Measurements from ENCODE around the gene NUDT7.

Gene NUDT7

DNA sequence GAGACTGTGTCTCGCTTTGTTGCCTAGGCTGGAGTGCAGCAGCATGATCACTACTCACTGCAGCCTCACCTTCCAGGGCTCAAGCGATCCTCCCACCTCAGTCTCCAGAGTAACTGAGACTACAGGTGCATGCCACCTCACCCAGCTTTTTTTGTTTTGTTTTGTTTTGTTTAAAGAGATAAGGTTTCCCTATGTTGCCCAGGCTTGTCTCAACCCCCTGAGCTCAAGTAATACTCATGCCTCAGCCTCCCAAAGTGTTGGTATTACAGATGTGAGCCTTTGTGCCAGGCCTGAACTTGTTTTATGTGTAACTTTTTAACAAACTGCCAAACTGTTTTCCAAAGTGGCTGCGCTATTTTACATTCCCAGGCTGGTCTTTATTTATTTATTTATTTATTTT, 41.8 kb upstream of the NUDT7 start:
- POLR2A ChIA-PET: no interaction called here
- Histone ChIP-seq H3K36me3 (ENCODE audit: control insufficient read depth in 2 of 2, insufficient read depth in 1 of 2, low read length in 2 of 2) (no peaks in the 10 kb centered on the region), H3K9me3 (ENCODE audit: control insufficient read depth, insufficient read depth, low read depth, low read length) (no peaks in the 10 kb centered on the region), H3K27ac (ENCODE audit: extremely low read depth, low read depth, low read length) (no peak overlapping the region), H3K4me1 (ENCODE audit: control insufficient read depth, insufficient read depth, low read length) (no peaks in the 10 kb centered on the region), H3K4me3 (ENCODE audit: low read depth, low read length) (no peak overlapping the region)
- CTCF ChIA-PET: no interaction called here
- TF ChIP-seq ZNF10 (tag by site-specific recombination; IDR thresholded peaks at IDR 0.05): no peak
- TF ChIP-seq ZNF133 (tag by site-specific recombination; IDR thresholded peaks at IDR 0.05): no peak
- TF ChIP-seq ZNF302 (tag by site-specific recombination; IDR thresholded peaks at IDR 0.05; ENCODE audit: low read depth): no peak
- TF ChIP-seq PRDM10 (tag by site-specific recombination; IDR thresholded peaks at IDR 0.05): no peak
- no peak for TF ChIP-seq ZEB2 (tag by site-specific recombination; IDR thresholded peaks at IDR 0.05)
- TF ChIP-seq ZNF544 (tag by site-specific recombination; IDR thresholded peaks at IDR 0.05): no peak
- TF ChIP-seq OVOL3 (tag by site-specific recombination; IDR thresholded peaks at IDR 0.05): no peak
- no peak for TF ChIP-seq FEZF1 (tag by site-specific recombination; IDR thresholded peaks at IDR 0.05)
- no peak for TF ChIP-seq ZFP3 (tag by site-specific recombination; IDR thresholded peaks at IDR 0.05; ENCODE audit: low read depth)
- no peak for TF ChIP-seq ZNF488 (tag by site-specific recombination; IDR thresholded peaks at IDR 0.05)
- TF ChIP-seq ZBTB17 (tag by site-specific recombination; IDR thresholded peaks at IDR 0.05): no peak
- no peak for TF ChIP-seq ZBTB21 (tag by site-specific recombination; IDR thresholded peaks at IDR 0.05)
- TF ChIP-seq, protein P1, sequence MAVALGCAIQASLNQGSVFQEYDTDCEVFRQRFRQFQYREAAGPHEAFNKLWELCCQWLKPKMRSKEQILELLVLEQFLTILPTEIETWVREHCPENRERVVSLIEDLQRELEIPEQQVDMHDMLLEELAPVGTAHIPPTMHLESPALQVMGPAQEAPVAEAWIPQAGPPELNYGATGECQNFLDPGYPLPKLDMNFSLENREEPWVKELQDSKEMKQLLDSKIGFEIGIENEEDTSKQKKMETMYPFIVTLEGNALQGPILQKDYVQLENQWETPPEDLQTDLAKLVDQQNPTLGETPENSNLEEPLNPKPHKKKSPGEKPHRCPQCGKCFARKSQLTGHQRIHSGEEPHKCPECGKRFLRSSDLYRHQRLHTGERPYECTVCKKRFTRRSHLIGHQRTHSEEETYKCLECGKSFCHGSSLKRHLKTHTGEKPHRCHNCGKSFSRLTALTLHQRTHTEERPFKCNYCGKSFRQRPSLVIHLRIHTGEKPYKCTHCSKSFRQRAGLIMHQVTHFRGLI (tag by site-specific recombination; IDR thresholded peaks at IDR 0.05): no peak
- no peak for TF ChIP-seq GLI2 (tag by site-specific recombination; IDR thresholded peaks at IDR 0.05; ENCODE audit: borderline replicate concordance, low read depth)
- TF ChIP-seq, protein P2, sequence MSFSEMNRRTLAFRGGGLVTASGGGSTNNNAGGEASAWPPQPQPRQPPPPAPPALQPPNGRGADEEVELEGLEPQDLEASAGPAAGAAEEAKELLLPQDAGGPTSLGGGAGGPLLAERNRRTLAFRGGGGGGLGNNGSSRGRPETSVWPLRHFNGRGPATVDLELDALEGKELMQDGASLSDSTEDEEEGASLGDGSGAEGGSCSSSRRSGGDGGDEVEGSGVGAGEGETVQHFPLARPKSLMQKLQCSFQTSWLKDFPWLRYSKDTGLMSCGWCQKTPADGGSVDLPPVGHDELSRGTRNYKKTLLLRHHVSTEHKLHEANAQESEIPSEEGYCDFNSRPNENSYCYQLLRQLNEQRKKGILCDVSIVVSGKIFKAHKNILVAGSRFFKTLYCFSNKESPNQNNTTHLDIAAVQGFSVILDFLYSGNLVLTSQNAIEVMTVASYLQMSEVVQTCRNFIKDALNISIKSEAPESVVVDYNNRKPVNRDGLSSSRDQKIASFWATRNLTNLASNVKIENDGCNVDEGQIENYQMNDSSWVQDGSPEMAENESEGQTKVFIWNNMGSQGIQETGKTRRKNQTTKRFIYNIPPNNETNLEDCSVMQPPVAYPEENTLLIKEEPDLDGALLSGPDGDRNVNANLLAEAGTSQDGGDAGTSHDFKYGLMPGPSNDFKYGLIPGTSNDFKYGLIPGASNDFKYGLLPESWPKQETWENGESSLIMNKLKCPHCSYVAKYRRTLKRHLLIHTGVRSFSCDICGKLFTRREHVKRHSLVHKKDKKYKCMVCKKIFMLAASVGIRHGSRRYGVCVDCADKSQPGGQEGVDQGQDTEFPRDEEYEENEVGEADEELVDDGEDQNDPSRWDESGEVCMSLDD (tag by site-specific recombination; IDR thresholded peaks at IDR 0.05): no peak
- no peak for TF ChIP-seq ZNF529 (tag by site-specific recombination; IDR thresholded peaks at IDR 0.05; ENCODE audit: insufficient replicate concordance)
- TF ChIP-seq SETDB1 (IDR thresholded peaks at IDR 0.05; ENCODE audit: insufficient read length, low read length): no peak
- TF ChIP-seq, protein P3, sequence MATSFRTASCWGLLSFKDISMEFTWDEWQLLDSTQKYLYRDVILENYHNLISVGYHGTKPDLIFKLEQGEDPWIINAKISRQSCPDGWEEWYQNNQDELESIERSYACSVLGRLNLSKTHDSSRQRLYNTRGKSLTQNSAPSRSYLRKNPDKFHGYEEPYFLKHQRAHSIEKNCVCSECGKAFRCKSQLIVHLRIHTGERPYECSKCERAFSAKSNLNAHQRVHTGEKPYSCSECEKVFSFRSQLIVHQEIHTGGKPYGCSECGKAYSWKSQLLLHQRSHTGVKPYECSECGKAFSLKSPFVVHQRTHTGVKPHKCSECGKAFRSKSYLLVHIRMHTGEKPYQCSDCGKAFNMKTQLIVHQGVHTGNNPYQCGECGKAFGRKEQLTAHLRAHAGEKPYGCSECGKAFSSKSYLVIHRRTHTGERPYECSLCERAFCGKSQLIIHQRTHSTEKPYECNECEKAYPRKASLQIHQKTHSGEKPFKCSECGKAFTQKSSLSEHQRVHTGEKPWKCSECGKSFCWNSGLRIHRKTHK (tag by site-specific recombination; IDR thresholded peaks at IDR 0.05): no peak

All from HEK293 (cell line).